T-helper 9 cell (primary cell): ENCODE measurements around the gene CTSD.

Experiments used
- DNase-seq: peaks from one replicate; pipeline ENCODE4 v3.0.0-alpha.2; 2020

Gene CTSD

DNA sequence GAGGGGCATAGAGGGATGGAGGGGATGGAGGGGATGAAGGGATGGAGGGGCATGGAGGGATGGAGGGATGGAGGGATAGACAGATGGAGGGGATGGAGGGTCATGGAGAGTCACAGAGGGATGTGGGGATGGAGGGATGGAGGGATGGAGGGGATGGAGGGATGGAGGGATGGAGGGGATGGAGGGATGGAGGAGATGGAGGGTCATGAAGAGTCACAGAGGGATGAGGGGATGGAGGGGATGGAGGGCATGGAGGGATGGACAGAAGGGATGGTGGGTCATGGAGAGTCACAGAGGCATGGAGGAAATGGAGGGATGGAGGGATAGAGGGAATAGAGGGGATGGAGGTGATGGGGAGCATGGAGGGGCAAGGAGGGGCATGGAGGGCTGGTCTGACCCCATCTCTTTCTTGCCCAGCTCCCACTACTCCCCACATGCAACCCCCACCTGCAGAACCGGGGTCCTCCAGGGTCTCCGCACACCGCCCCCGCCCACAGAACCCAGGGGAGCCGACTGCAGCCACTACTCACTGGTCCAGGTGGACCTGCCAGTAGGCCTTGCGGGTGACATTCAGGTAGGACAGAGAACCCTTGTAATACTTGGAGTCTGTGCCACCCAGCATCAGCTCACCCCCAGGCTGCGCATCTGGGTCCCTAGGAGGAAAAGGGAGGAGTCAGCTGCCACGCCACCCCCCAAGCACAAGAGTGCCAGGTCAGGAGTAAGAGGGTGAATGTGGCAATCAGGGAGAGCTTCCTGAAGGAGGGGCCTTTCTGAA, 9.2 kb downstream of the CTSD start:
- DNase-seq: no peak

DNA sequence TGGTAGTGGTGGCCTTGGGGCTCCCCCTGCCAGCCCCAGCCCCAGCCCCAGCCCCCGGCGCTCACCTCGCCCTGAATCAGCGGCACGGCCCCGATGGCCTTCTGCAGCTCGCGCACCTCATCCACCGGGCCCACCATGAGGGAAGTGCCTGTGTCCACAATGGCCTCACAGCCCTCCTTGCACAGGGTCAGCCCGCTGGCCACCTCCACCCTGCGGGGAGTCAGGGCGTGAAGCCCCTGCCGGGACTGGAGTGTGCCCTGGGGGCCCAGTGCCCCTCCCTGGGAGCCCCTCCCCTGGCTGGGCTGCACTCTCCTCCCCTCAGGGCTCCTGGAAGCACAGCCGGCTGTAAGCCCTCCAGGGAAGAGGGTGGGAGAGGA, 9.8 kb downstream of the CTSD start:
- no peak for DNase-seq

DNA sequence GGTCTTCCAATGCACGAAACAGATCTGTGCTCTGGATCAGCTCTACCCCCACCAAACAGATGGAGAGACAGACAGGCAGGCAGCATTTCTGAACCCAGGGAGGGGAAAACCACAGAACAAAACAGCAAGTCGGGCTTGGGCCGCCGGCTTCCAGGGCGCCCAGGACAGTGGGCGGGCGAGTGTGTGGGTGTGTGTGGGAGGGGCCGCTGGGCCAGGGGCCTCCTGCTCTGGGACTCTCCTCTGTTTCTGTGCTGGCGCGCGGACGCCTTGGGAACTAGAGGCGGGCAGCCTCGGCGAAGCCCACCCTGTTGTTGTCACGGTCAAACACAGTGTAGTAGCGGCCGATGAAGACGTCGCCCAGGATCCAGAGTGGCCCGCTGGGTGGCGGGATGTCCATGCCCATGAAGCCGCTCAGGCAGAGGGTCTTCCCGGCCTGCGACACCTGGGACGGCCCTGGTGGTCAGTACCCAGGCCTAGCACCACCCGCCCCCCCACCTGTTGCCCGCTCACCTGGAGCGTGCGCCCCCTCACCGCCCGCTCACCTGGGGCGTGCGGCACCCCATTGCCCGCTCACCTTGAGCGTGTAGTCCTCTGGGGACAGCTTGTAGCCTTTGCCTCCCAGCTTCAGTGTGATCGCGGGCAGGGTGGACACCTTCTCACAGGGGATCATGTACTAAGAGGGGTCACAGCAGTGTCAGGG, 10.3 kb downstream of the CTSD start:
- DNase-seq: no peak

DNA sequence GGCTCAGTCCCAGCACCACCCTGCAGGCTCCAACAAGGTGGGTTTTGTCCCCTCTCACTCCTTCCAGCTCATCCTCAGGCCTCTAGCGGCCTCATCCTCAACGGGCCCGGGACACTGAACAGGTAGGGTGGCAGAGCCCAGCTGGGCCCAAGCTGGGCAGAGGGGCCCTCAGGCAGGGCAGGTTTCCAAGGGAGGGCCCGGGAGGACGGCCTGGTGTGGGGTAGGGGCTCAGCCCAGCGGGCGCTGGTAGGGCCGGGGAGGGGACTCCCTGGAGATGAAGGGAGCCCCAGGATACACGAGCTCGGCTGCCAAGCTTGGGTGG, 10.9 kb downstream of the CTSD start:
- no peak for DNase-seq

DNA sequence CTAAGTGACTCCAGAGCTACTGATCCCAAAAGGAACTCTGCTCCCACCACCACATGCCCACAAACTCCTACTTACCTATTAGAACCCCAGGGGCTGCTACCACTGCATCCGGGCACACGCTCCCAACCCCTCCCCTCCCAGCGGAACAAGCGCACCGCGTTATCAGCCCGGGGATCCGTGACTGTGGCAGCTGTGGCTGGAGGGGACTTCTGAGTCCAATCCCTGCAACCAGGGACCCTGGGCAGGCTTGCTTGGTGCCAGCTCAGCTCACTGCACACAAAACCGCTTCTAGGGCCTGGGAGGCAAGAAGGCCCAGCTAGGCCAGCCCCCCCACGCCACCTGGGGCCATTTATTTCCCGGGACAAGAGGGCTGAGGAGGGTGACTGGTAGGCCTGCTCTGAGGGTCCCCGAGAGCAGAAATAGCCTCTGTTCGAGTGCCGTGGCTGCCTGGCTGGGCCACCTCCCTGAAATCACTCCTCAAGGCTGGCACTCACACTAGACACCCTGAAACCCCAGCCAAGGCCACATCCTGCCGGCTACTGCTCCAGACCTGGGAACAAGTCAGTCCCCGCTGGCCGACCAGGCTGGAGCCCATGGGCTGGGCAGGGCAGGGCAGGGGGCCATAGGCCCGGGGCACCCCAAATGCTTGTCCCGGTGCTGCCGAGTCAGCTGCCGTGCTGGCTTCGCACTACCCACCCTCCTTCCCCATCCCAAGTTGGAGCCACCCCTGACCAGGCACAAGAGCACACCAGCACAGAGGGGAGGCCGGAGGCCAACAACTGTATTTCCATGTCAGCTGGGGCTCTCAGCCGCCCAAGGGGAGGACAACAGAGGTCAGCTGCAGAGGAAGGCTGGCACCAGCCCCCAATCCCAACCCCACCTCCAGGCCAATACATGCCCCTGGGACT, 11.5 kb downstream of the CTSD start:
- DNase-seq: no peak

DNA sequence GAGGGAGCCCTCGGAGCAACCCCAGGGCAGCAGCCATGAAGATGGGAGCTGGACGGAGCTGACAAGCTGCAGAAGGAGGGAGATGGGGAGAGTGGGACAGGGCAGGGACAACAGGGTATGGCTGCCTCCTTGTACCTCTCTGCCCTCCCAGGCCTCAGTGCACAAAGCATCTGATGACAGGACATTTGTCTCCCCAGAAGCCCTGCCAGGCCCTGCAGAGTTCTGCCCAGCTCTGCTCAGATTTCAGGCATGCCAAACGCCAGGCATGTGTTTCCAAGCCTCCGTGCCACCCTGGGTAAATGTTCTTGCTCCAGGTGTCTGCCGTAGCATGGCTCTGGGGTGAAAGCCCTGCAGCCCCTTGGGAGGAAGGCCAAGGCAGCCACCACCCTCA, 12.2 kb downstream of the CTSD start:
- DNase-seq: no peak

DNA sequence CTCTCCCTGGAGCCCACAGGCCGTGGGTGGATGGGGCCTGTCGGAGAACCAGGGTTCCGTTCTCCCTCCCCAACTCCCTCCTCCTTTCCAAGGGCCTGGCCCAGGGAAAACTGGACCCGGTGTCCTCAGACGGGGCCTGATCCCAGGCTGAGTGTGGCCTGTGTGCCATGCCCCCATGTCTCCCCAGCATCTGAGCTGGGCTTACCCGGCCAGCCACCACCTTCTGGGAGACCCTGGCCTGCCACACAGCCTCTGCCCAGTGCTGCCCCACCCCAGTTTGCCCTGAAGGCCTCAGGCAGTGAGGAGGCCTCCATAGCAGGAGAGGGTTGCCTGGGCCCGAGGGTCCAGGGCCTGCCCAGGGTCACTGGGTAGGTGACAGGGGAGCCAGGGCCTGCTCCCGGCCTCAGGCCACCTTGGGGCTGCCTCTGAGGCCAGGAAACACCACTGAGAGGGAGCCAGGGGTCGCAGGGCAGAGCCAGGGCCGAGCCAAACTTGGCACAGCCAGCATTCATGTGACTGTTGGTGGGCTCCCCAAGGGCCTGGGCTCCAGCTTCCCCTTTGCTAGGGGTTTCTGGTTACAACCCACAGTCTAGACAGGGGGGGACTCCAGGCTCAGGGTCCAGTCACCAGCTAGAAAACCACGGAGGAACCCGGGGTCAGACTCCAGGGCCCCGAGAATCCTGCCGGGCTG, 12.7 kb downstream of the CTSD start:
- no peak for DNase-seq

DNA sequence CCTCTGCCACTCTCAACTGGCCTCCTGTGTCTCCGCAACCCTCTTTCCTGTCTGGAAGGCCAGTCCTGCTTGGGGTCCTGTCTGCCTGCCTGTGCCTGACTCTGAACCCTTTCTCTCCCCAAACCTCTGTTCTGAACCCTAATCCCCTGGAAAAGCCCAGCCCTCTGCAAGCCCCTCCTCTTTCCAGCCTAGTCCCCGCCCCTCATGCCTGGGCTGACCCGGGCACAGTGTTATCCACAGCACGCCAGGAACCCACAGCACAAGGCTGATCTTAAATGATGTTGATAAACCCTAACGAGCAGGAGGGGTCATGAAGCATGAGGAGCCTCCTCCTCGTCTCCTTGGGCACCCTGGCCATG, 13.3 kb downstream of the CTSD start, which contains the start of gene IFITM10:
Gene IFITM10, minus strand, starts transcription at position 115 of the 359 bp plus-strand sequence. CDS start 153 bp downstream, outside the sequence.
- DNase-seq: no peak

DNA sequence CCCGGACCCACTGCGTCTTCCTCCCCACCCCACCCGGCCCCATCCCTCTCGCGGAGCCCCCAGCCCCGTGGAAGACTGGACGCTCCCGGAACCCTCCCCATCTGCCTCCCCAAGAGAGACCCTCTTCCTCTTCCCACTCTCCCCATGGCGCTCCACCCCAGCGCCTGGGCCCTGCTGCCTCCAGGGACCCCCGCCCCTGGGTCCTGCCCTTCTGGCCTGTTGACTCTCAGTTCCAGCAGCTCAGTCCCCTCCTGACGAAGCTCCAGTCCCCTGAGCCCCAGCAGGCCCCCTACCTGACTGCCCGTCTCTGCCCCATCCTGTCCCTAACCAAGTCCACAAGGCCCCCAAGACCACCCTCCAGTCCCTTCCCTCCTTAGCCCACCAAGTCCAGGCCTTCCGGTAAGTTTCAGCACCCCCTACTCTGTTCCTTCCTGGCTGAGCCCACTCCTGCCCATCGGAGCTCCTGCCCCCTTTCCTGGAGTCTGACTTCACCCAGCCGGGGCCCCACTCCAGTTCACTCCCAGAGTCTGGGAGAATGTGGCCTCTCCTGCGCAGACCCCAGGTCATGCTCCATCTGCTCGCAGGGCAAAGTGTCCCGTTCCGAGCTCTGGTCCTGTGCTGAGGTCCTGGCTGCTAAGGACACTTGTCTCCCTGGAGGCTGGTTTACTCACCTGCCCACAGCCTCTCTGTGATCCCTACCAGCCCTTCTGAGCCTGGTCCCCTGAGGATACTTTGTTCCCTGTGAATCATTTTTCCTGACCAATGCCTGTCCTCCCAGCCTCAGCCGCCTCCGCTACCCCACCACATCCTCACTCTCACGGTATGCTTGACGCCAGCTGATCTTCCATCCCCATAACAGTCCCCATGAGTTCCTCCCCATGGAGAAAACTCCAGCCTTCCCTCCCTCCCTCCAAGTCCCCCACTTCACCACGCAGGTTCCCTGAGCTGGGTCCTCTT, 14.1 kb downstream of the CTSD start:
- no peak for DNase-seq

DNA sequence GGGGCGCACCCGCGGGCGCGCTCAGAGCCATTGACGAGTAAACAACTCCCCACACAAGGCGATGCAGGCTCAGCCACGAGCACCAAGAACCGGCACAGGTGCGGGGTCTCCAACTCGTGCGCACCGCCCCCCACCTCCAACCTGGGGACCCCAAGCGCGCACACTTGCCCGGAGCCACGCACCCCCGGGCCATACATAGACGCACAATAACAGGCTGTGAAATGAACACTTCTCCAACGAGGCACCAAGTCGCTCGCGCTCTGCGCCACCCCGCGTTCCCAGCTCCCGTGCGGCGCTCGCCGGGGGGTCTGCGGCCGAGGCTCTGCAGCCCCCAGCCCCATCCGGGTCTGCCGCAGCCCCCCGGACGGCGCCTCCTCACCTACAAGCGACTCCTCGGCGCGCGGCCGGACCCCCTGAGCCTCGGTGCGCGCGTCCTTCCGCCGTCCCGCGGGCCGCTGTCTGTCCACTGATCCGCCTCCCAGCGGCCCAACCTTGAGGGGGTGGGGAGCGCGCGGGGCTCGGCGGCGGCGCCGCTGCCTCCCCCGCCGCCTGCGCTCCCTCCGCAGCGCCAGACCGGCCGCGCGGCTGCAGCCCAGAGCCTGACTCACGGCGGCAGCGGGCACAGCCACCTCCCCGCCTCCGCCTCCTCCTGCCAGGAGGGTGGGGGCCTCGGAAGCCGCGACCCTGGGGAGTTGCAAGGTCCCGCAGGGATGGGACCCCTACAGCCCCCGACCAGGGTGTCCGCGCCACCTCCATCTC, 14.9 kb downstream of the CTSD start:
- DNase-seq: no peak

DNA sequence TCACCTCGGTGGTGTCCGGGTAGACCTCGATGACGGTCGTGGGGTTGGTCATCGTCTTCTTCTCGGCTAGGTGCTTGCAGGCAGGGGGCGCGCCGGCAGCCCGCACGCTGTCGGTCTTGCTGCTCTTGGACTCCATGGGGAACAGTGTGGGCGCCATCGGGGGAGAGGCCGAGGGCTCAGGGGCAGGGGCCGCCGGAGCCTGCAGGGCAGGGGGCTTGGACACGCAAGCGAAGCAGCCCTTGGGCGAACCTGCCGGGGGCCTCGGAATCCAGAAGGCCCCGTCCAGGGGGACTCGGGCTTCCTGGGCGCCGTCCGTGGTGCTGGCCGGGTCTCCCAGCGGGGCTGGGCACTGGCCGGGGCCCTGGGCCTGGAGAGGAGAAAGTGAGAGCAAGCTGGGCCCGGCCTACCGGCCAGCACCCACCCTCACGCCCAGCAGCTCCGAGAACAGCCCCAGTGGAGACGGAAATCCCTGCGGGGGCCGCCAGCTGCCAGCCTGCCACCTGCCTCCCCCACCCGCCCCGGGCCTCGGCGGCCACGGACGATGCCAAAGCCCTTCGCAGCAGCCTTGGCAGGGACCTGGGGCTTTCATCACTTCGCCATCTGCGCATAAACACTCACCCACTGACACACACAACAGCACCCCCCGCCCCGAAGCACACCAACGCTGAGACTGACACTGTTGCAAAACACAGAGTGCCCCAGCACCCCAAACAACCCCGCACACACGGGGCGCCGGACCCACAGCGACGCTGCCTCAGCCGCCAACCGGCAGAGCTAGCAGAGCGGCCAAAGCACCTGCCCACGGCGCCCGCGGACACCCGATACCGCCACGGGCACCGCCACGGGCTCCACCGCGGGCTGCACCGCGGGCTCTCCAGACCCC, 15.7 kb downstream of the CTSD start:
- no peak for DNase-seq

DNA sequence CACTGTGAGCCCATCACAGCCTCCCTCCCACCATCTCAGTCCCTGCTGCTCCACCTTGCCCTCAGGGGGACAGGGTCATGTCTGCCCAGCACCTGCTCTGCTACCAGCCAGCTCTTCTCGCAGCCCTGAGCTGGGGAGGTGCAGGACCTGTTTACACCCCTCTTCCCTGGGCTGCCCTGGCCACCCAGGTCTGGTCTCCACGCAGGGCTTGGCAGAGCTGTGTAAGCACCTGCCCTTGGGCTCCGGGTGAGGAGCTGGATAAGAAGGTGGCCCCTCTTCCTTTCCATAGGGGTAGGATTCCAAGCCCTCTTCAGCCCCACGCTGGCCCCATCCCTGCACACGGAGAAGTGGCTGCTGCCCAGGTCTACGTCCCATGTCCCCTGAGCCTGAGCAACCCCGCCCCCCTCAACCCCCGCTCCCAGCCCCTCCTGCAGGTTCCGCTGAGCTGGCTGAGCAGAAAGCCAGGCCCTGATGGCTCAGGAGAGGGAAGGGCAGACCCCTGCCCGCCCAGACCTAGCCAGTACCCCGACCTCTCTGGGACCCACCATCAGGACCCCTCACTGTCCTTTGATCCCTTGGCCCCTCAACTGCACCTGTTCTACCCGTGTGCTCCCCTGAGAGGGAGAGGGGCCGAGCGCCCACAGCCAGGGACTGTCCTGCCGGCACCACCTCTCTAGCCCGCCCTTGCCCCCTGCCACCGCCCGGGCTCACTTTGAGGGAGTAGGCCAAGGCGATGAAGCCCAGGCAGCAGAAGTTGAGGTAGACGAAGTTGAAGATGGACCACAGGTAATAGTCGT, 16.6 kb downstream of the CTSD start:
- DNase-seq: no peak

DNA sequence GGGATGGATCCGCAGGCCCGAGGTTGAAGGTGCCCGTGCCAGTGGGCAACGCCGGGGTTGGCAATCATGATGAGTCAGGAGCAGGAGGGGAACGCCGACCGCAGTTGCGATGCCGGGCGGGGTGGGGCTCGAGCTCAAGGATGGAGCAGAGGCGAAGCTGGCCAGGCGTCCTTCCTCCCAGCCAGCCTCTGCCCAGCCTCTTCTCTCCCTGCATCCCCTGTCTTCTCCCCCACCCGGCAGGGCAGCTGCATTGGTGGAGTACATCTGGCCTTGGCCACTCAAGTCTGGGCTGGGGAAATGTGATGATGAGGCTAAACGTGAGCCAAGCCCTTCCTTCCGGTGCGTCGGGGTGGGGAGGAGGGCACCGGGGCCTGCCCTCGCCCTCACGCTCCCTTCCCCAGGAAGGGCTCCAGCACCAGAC, 17.2 kb downstream of the CTSD start:
- DNase-seq: no peak

DNA sequence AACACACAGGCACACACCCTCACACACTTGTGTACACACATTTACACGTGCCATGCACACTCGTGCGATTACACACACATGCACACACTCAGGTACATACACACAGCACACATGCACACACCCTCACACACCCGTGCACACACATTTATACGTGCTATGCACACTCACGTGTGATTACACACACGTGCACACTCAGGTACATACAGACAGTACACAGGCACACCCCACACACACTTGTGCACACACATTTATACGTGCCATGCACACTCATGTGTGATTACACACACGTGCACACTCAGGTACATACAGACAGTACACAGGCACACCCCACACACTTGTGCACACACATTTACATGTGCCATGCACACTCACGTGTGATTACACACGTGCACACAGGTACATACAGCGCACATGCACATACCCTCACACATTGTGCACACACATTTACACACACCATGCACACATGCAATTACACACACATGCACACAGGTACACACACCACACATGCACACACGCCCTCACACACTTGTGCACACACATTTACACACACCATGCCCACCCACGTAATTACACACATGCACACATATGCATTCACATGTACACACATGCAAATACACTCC, 17.9 kb downstream of the CTSD start:
- DNase-seq: no peak

DNA sequence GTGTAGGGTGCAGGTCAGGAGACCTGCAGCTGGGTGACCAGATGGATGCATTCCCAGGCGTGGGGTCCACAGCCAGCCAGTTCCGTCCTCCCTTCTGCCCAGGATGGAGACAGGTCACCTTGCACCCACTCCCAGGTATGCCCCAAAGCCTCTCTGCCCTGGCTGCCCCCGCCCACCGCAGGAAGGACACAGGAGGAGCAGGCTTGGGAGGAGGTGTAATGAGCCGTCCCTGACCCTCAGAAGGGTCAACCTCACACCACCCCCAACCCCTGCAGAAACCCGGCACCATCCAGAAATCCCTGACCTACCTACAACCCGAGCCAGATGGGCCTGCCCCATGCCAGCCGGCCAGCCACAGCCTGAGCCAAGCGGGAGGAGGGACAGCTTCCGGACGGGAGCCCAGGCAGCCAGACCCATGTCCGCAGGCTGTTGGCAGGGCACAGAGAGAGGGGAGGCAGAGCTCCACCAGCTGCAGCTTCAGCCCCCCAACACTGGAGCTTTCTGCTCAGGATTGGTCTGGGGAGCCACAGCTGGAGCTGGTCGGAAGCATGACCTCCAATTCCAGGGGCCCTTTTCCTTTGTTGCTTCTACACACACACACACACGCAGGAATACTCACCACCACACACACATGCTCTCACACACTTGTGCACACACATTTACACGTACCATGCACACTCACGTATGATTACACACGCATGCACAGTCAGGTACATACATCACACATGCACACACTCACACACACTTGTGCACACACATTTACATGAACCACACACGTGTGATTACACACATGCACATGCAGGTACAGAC, 18.6 kb downstream of the CTSD start:
- no peak for DNase-seq

DNA sequence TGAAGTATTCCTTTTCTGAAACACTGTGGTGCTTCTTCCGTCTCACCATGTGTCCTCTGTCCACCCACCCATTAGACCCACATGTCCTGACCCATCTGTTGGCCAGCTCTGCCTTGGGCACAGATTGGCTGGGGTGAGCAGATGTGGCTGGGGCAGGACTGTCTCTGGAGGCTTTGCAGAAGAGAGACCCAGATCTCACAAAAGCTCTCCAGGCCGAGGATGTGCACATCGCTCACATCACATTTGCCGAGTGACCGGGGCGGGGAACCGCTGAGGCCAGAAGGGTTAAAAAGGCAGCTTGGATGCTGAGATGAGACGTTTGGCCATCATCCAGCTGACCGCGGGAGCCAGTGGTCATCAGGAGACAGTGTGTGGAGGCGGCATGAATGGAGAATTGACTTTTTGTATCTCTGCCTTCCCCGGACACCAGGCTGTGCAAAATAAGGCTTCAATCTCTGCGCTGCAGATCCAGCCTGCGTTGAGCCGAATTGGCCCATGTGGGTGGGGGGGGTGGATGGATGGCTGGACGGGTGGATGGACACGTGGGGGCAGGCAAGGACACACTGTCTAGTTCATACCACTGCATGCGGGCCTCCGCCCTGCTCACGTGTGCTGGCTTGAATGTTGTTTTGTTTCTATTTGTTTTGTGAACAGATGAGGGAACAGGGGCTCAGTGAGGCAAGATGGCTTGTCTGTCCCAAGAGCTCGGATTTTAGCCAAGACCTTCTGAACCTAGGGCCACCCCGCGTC, 19.4 kb downstream of the CTSD start:
- DNase-seq: no peak

DNA sequence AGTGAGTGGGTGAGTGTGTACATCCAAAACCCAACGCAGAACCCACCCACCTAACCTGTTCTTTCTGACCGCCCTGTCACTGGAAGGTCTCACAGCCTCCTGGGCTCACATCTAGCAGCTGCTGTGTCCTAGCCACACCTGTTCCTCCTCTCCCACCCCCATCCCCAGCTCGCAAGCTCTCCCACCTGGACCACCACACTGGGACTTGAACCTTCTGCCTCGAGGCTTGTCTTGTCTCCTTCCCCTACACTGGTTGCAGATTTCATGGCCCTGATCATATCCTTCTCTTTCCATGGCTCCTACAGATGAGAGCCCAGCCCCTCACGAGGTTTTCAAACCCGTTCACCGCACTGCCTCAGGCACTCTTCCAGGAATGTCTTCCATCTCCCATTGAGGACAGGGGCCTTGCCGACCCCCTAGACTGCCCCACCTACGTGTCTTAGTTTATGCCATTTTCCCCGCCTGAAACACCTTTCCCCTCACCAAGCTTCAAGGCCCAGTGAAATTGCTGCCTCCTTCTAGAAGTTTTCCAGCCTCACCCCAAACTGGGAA, 20.1 kb downstream of the CTSD start:
- no peak for DNase-seq
